NT2/D1 (cell line): ENCODE data around the gene UBE2J2.

Source experiments
- DNase-seq: peaks from one replicate; pipeline ENCODE4 v3.0.0-alpha.2; 2011; ENCODE audit warnings: low read depth, low spot score
- H3K27me3 ChIP-seq: 2 replicates; pipeline ENCODE4 v1.6.0; 2011; ENCODE audit warnings: mild to moderate bottlenecking; ENCODE audit not compliant: insufficient read length, insufficient read depth
- H3K36me3 ChIP-seq: 2 replicates; pipeline ENCODE4 v1.6.1; 2011; ENCODE audit warnings: mild to moderate bottlenecking, low read length, mixed read lengths; ENCODE audit not compliant: insufficient read depth, insufficient read length
- H3K4me1 ChIP-seq: 2 replicates; pipeline ENCODE4 v1.5.1; 2011; ENCODE audit not compliant: insufficient read depth, insufficient read length
- H3K4me3 ChIP-seq: 2 replicates; pipeline ENCODE4 v1.5.1; 2011; ENCODE audit warnings: low read depth; ENCODE audit not compliant: insufficient read length
- H3K9ac ChIP-seq: 2 replicates; pipeline ENCODE4 v1.6.0; 2011; ENCODE audit warnings: low read depth; ENCODE audit not compliant: insufficient read length
- H3K9me3 ChIP-seq: 2 replicates; pipeline ENCODE4 v1.5.1; 2011; ENCODE audit warnings: mild to moderate bottlenecking, low read length; ENCODE audit not compliant: insufficient read depth
- SUZ12 ChIP-seq: IDR thresholded peaks from 2 replicates; pipeline ENCODE4 v1.6.1; 2011; ENCODE audit not compliant: insufficient read length, insufficient read depth; ENCODE audit errors: extremely low read depth
- YY1 ChIP-seq: IDR thresholded peaks from 2 replicates; pipeline ENCODE4 v1.6.1; 2011; ENCODE audit not compliant: insufficient read length, insufficient read depth
- ZNF274 ChIP-seq: IDR thresholded peaks from 2 replicates; pipeline ENCODE4 v1.6.1; 2011; ENCODE audit warnings: mild to moderate bottlenecking, low read depth, low read length

Gene UBE2J2

DNA sequence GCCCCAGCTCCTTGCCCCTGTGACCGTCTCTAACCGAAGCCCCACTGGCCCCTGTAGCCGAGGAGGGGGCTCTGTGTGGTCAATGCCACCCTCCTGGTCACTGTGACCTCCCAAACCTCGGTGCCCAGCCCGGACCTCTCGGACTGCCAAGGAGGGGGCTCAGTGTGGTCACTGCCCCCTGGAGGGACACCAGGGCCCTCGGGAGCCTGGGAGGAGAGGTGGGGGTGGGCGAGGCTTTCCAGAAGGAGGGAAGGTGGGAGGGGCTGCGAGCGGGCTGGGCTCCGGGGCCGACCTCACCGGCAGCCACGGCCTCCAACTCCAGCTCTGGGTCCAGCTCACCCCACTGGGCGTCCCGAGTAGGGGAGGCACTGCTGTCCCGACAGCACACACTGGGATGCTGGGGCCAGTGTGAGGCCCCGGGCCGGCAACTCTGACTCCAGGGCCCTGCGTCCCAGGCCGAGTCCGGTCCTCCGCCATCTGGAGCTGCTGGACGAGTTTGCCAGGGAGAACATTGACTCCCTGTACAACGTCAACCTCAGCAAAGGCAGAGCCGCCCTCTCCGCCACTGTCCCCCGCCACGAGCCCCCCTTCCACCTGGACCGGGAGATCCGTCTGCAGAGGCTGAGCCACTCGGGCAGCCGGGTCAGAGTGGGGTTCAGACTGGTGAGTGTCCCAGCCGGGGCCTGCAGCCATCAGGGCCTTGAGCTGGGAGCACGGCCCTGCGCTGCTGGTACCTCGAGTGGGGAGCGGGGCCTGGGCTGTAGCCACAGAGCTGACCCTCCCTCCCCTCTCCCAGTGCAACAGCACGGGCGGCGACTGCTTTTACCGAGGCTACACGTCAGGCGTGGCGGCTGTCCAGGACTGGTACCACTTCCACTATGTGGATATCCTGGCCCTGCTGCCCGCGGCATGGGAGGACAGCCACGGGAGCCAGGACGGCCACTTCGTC is 12.9 kb upstream of the UBE2J2 start:
- no peak for TF ChIP-seq YY1
- TF ChIP-seq SUZ12 = no peak
- no peak for TF ChIP-seq ZNF274
- no peak for DNase-seq
- Histone ChIP-seq H3K36me3 (no peaks in the 10 kb centered on the region), H3K4me3 (no peak overlapping the region), H3K9ac (no peak overlapping the region), H3K4me1 (peaks cover 5% of the 10 kb centered on the region), H3K27me3 (no peaks in the 10 kb centered on the region), H3K9me3 (no peaks in the 10 kb centered on the region)

DNA sequence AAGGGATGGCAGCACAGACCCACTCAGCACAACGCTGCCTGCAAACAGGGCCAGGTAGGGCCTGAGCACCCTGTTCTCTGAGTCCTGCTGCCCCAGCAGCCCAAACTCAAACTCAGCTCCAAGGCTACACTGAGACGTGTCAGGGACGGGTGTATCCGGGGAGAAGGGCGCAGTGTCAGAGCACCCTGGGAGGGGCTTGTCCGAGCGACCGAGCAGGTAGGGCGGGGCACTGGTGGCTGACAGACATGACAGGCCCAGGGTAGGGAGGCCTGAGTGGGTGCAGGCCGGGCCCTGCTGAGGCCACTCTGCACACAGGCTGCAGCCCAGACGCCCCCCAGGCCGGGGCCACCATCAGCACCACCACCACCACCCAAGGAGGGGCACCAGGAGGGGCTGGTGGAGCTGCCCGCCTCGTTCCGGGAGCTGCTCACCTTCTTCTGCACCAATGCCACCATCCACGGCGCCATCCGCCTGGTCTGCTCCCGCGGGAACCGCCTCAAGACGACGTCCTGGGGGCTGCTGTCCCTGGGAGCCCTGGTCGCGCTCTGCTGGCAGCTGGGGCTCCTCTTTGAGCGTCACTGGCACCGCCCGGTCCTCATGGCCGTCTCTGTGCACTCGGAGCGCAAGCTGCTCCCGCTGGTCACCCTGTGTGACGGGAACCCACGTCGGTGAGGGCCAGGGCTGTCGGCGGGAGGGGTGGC is 12.1 kb upstream of the UBE2J2 start:
- Histone ChIP-seq H3K9me3 (no peaks in the 10 kb centered on the region), H3K36me3 (no peaks in the 10 kb centered on the region), H3K4me3 (no peak overlapping the region), H3K27me3 (no peaks in the 10 kb centered on the region), H3K4me1 (peaks cover 4% of the 10 kb centered on the region), H3K9ac (no peak overlapping the region)
- no peak for TF ChIP-seq YY1
- no peak for TF ChIP-seq ZNF274
- no peak for TF ChIP-seq SUZ12
- DNase-seq = no peak

GRCh38 chr1:1285102-1285571 is 11.5 kb upstream of the UBE2J2 start:
- Histone ChIP-seq H3K4me3 (no peak overlapping the region), H3K9ac (no peak overlapping the region), H3K27me3 (no peaks in the 10 kb centered on the region), H3K36me3 (no peaks in the 10 kb centered on the region), H3K9me3 (no peaks in the 10 kb centered on the region), H3K4me1 (peaks cover 2% of the 10 kb centered on the region)
- DNase-seq = no peak
- no peak for TF ChIP-seq YY1
- no peak for TF ChIP-seq ZNF274
- no peak for TF ChIP-seq SUZ12

DNA sequence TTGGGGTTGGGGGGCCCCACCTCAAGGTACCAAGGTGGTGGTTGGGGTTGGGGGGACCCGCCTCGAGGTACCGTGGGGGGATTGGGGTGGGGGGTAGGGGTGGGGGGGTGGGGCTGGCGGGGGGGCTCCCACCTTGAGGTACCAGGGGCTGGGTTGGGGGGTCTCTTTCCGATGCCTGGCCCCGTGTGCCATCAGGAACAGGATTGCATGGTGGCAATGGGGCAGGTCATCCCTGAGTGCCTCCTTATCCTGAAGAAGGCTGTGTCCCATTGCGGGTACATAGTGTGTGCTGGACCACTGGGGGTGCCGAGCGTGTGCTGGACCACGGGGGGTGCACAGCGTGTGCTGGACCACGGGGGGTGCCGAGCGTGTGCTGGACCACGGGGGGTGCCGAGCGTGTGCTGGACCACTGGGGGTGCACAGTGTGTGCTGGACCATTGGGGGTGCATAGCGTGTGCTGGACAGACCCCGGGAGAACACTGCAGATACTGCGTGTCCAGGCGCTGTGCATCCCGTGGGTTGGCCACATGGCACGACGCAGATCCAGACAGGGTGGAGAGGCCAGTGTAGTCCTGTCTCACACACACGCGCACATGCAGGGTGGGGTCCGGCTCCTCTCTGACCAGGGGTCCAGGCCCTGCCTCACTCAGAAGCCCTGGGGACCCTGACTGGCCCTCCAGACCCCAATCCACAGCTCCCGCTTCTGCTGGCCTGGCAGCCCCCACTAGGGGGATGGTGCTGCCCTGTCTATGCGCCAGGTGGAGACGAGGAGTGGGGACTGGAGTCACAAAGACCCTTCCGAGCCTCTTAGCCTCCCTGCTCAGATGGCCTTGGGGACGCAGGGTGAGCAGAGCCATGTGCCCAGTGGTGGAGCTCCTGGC is 10.8 kb upstream of the UBE2J2 start:
- no peaks in the 10 kb centered on the region for H3K9me3 ChIP-seq
- no peak overlapping the region for H3K9ac ChIP-seq
- H3K36me3 ChIP-seq = no peaks in the 10 kb centered on the region
- TF ChIP-seq YY1 = no peak
- no peak for TF ChIP-seq ZNF274
- no peak for TF ChIP-seq SUZ12
- H3K4me3 ChIP-seq = no peak overlapping the region
- peaks cover 2% of the 10 kb centered on the region for H3K4me1 ChIP-seq
- no peaks in the 10 kb centered on the region for H3K27me3 ChIP-seq
- DNase-seq = no peak

DNA sequence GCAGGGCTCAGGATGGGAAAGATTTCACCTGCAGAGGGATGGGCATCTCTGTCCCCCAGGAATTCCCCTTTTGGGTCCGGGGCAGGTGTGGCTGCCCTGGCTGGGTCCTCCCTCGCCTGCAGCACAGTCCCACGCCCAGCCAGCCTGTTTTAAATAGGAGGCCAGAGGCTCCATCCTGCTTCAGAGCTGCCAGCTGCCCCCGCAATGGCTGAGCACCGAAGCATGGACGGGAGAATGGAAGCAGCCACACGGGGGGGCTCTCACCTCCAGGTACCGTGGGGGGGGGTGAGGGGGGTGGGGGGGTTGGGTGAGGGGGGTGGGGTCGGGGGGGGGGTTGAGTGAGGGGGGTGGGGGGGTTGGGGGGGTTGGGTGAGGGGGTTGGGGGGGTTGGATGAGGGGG is 10.2 kb upstream of the UBE2J2 start:
- H3K9ac ChIP-seq = no peak overlapping the region
- no peak for DNase-seq
- H3K27me3 ChIP-seq = no peaks in the 10 kb centered on the region
- TF ChIP-seq YY1 = no peak
- no peaks in the 10 kb centered on the region for H3K36me3 ChIP-seq
- peaks cover 2% of the 10 kb centered on the region for H3K4me1 ChIP-seq
- H3K4me3 ChIP-seq = no peak overlapping the region
- H3K9me3 ChIP-seq = no peaks in the 10 kb centered on the region

DNA sequence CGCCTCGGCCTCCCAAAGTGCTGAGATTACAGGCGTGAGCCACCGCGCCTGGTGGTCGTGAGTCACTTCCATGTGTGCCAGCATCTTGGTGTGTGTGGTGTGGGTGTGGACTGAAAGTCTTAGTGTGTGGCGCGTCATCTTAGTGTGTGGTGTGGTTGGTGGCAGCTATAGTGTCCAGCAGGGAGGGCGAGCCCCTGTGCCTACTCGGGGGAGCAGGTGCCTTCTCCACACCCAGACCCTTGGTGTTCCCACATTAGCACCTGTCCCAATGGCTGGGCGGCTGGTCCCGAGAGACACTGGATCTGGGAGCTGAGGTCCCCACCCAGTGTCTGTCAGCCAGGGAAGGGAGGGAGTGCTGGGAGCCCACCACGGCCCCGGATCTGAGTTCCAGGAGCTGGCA is 9.3 kb upstream of the UBE2J2 start:
- no peak for DNase-seq
- H3K9ac ChIP-seq = no peak overlapping the region
- no peaks in the 10 kb centered on the region for H3K27me3 ChIP-seq
- H3K9me3 ChIP-seq = no peaks in the 10 kb centered on the region
- peaks cover 2% of the 10 kb centered on the region for H3K4me1 ChIP-seq
- TF ChIP-seq YY1 (no peak), SUZ12 (no peak), ZNF274 (no peak)
- no peak overlapping the region for H3K4me3 ChIP-seq
- no peaks in the 10 kb centered on the region for H3K36me3 ChIP-seq
